ENCODE measurements around the gene KLHL4.

KLHL4 gene

DNA sequence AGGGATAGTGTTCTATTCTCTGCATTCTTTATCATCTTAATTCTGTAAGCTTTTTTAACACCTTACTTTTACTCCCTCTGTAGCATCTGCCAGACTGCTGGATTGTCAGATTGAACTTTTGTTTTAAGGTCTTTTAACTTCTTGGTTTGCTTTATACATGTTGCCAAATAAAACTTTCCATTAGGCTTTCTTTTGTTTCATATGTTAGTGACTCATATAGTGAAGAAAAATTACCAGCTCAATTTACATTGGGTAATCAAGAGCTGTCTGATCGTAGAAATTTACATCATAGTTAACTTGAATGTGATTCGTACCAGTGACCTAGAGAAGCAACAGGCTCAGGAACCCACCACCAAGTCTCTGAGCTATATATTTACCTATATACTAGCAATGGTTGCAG, 28.5 kb upstream of the KLHL4 start:
- Histone ChIP-seq H2AFZ (ENCODE audit: low read length) (no peak overlapping the region), H4K20me1 (ENCODE audit: insufficient read depth, low read length) (no peaks in the 10 kb centered on the region)

GRCh38 chrX:87515836-87516235, 1.8 kb upstream of the KLHL4 start:
- no peak overlapping the region for H3K4me2 ChIP-seq (ENCODE audit: low read depth, low read length)
- H3K79me2 ChIP-seq (ENCODE audit: low read length), result no peaks in the 10 kb centered on the region
- DNase-seq, result no peak

More for the DNA sequence above, 28.5 kb upstream of the KLHL4 start:
- TF ChIP-seq EZH2phosphoT487 (IDR thresholded peaks at IDR 0.05; ENCODE audit: low read length) (no peak), EZH2 (optimal IDR thresholded peaks at IDR 0.05; ENCODE audit: low read depth, low read length) (no peak)
- TF ChIP-seq, protein P1, sequence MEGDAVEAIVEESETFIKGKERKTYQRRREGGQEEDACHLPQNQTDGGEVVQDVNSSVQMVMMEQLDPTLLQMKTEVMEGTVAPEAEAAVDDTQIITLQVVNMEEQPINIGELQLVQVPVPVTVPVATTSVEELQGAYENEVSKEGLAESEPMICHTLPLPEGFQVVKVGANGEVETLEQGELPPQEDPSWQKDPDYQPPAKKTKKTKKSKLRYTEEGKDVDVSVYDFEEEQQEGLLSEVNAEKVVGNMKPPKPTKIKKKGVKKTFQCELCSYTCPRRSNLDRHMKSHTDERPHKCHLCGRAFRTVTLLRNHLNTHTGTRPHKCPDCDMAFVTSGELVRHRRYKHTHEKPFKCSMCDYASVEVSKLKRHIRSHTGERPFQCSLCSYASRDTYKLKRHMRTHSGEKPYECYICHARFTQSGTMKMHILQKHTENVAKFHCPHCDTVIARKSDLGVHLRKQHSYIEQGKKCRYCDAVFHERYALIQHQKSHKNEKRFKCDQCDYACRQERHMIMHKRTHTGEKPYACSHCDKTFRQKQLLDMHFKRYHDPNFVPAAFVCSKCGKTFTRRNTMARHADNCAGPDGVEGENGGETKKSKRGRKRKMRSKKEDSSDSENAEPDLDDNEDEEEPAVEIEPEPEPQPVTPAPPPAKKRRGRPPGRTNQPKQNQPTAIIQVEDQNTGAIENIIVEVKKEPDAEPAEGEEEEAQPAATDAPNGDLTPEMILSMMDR (IDR thresholded peaks at IDR 0.05; ENCODE audit: low read length), result no peak
- H3K9me3 ChIP-seq (replicated peaks; ENCODE audit: insufficient read depth, low read length), result no peaks in the 10 kb centered on the region
- no peak for DNase-seq
- H3K79me2 ChIP-seq (ENCODE audit: low read length), result no peaks in the 10 kb centered on the region
- no peak overlapping the region for H3K4me3 ChIP-seq (ENCODE audit: low read length)
- H3K27ac ChIP-seq (ENCODE audit: low read length), result no peak overlapping the region
- H3K9ac ChIP-seq (ENCODE audit: low read length), result no peak overlapping the region
- no peaks in the 10 kb centered on the region for H3K4me1 ChIP-seq (ENCODE audit: low read length)
- no peaks in the 10 kb centered on the region for H3K27me3 ChIP-seq (replicated peaks; ENCODE audit: insufficient read depth, low read length)
- H3K4me2 ChIP-seq (ENCODE audit: low read depth, low read length), result no peak overlapping the region
- no peaks in the 10 kb centered on the region for H3F3A ChIP-seq (ENCODE audit: insufficient read depth, low read length)
- H3K9me2 ChIP-seq (replicated peaks; ENCODE audit: insufficient read depth, low read length), result no peaks in the 10 kb centered on the region
- no peaks in the 10 kb centered on the region for H3K36me3 ChIP-seq (replicated peaks; ENCODE audit: insufficient read depth, low read length)

GRCh38 chrX:87516717-87517121, 883 bp upstream of the KLHL4 start:
- Histone ChIP-seq H3K36me3 (replicated peaks; ENCODE audit: insufficient read depth, low read length) (no peaks in the 10 kb centered on the region), H3K9me3 (replicated peaks; ENCODE audit: insufficient read depth, low read length) (no peaks in the 10 kb centered on the region), H3K9me2 (replicated peaks; ENCODE audit: insufficient read depth, low read length) (no peaks in the 10 kb centered on the region), H3K27ac (ENCODE audit: low read length) (peak overlapping the region; percentile 79; the same call in 1 of the 2 replicates), H3K4me3 (ENCODE audit: low read length) (no peak overlapping the region; the same call in 1 of the 2 replicates), H2AFZ (ENCODE audit: low read length) (0 out of 2 replicates have a peak overlapping the region, but pooled peaks have one; percentile 63), H3F3A (ENCODE audit: insufficient read depth, low read length) (peaks cover 11% of the 10 kb centered on the region; the same call in 1 of the 2 replicates), H4K20me1 (ENCODE audit: insufficient read depth, low read length) (no peaks in the 10 kb centered on the region), H3K27me3 (replicated peaks; ENCODE audit: insufficient read depth, low read length) (no peaks in the 10 kb centered on the region), H3K9ac (ENCODE audit: low read length) (0 out of 2 replicates have a peak overlapping the region, but pooled peaks have one; percentile 15), H3K79me2 (ENCODE audit: low read length) (no peaks in the 10 kb centered on the region), H3K4me1 (ENCODE audit: low read length) (no peaks in the 10 kb centered on the region), H3K4me2 (ENCODE audit: low read depth, low read length) (peak overlapping the region; percentile 72; the same call in 1 of the 2 replicates)
- TF ChIP-seq EZH2 (optimal IDR thresholded peaks at IDR 0.05; ENCODE audit: low read depth, low read length), result no peak
- no peak for TF ChIP-seq EZH2phosphoT487 (IDR thresholded peaks at IDR 0.05; ENCODE audit: low read length)
- TF ChIP-seq, protein P1 (IDR thresholded peaks at IDR 0.05; ENCODE audit: low read length), result no peak
- DNase-seq, result no peak

More at GRCh38 chrX:87515836-87516235, 1.8 kb upstream of the KLHL4 start:
- H3F3A ChIP-seq (ENCODE audit: insufficient read depth, low read length), result peaks cover 11% of the 10 kb centered on the region; the same call in 1 of the 2 replicates
- no peak overlapping the region for H3K9ac ChIP-seq (ENCODE audit: low read length)
- no peak overlapping the region for H3K27ac ChIP-seq (ENCODE audit: low read length)
- no peak overlapping the region for H2AFZ ChIP-seq (ENCODE audit: low read length)
- TF ChIP-seq, protein P1 (IDR thresholded peaks at IDR 0.05; ENCODE audit: low read length), result no peak
- TF ChIP-seq EZH2 (optimal IDR thresholded peaks at IDR 0.05; ENCODE audit: low read depth, low read length) (no peak), EZH2phosphoT487 (IDR thresholded peaks at IDR 0.05; ENCODE audit: low read length) (no peak)
- no peaks in the 10 kb centered on the region for H3K9me3 ChIP-seq (replicated peaks; ENCODE audit: insufficient read depth, low read length)
- H3K27me3 ChIP-seq (replicated peaks; ENCODE audit: insufficient read depth, low read length), result no peaks in the 10 kb centered on the region
- no peaks in the 10 kb centered on the region for H4K20me1 ChIP-seq (ENCODE audit: insufficient read depth, low read length)
- no peaks in the 10 kb centered on the region for H3K36me3 ChIP-seq (replicated peaks; ENCODE audit: insufficient read depth, low read length)
- no peaks in the 10 kb centered on the region for H3K9me2 ChIP-seq (replicated peaks; ENCODE audit: insufficient read depth, low read length)
- H3K4me3 ChIP-seq (ENCODE audit: low read length), result no peak overlapping the region
- no peaks in the 10 kb centered on the region for H3K4me1 ChIP-seq (ENCODE audit: low read length)
